ENCODE results near the gene NCOR1.

NCOR1 gene

DNA sequence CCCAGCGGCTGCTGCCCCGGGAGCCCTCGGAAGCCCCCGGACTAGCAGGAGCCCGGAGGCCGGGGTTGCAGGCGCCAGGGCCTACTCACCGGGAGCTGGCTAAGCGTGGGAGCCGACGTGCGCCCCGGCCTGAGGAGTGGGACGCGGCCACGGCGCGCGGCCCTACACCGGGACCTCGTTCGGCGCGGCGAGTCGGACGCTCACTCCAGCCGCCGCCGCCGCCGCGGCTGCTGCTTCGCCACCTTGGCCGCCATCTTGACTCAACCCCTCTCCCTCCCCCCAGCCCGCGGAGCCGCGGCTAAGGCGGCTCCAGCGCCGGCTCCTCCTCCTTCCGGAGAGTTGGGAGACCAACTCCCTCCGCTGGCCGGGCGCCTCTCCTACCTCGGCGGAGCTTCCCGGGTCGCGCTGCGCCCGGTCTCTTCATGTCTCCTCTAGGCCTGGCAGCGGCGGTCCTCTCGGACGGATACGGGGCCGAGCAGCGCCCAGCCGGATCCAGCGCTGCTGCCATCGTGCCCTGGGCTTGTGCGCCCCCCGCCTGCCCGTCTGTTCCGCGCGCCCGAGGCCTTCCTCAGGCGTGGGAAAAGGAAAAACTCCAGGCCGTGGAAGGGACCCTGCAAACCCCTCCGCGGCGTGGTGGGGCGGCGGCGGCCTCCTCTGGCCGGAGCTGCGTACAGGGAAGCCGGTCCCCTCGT lies at the start of gene NCOR1:
Gene NCOR1 (minus strand): TSS at position 262 of the 692 bp plus-strand sequence. CDS start 20,965 bp downstream, outside the sequence.
- in situ Hi-C loops (cut with HindIII; ENCODE audit: low sequenced_read_pairs), result no loop called here
- peak; percentile 96 for DNase-seq (ENCODE audit: low read depth, low spot score)
- peak within 1 kb of the TSS; percentile 90 for H3K4me3 ChIP-seq (ENCODE audit: low read depth, low read length)
- TF ChIP-seq, protein P1, sequence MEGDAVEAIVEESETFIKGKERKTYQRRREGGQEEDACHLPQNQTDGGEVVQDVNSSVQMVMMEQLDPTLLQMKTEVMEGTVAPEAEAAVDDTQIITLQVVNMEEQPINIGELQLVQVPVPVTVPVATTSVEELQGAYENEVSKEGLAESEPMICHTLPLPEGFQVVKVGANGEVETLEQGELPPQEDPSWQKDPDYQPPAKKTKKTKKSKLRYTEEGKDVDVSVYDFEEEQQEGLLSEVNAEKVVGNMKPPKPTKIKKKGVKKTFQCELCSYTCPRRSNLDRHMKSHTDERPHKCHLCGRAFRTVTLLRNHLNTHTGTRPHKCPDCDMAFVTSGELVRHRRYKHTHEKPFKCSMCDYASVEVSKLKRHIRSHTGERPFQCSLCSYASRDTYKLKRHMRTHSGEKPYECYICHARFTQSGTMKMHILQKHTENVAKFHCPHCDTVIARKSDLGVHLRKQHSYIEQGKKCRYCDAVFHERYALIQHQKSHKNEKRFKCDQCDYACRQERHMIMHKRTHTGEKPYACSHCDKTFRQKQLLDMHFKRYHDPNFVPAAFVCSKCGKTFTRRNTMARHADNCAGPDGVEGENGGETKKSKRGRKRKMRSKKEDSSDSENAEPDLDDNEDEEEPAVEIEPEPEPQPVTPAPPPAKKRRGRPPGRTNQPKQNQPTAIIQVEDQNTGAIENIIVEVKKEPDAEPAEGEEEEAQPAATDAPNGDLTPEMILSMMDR (IDR thresholded peaks at IDR 0.05; ENCODE audit: low read depth, low read length), result peak; percentile 44

DNA sequence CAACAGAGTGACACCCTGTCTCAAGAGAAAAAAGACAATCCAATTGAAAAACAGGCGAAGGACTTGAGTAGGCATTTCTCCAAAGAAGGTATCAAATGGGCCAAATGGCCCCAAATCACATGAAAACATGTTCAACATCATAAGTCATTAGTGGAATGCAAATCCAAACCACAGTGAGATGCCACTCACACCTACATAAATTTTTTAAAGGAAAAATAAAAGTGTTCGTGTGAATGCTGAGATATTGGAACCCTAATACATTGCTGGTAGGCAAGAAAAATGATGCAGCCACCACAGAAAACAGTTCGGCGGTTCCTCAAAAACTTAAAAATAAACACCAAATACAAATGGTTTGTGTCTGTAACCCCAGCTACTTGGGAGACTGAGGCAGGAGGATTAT lies 46.9 kb upstream of the NCOR1 start:
- in situ Hi-C loops (cut with HindIII; ENCODE audit: low sequenced_read_pairs), result no loop called here

DNA sequence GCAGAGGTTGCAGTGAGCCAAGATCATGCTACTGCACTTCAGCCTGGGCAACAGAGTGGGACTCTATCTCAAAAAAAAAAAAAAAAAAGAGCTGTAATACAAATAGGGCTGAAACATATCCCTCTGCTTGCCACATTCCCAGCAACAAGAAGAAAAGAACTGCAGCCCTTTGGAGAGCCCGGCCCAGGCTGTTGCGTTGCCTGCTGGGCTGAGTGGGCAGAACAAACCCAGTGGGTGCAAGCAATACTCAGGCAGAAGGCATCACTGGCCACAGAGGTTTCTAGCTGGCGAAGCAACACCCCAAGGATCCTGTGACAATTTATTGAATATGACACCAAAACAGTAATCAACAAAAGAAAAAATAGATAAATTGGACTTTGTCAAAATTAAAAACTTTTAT lies 45.7 kb upstream of the NCOR1 start:
- DNase-seq (ENCODE audit: low read depth, low spot score), result no peak
- H3K4me3 ChIP-seq (ENCODE audit: low read depth, low read length), result no peak overlapping the region
- in situ Hi-C loops (cut with HindIII; ENCODE audit: low sequenced_read_pairs), result no loop called here
- TF ChIP-seq, protein P1 (IDR thresholded peaks at IDR 0.05; ENCODE audit: low read depth, low read length), result no peak

More for the DNA sequence above, 46.9 kb upstream of the NCOR1 start:
- TF ChIP-seq, protein P1 (IDR thresholded peaks at IDR 0.05; ENCODE audit: low read depth, low read length), result no peak
- DNase-seq (ENCODE audit: low read depth, low spot score), result no peak
- H3K4me3 ChIP-seq (ENCODE audit: low read depth, low read length), result no peak overlapping the region

DNA sequence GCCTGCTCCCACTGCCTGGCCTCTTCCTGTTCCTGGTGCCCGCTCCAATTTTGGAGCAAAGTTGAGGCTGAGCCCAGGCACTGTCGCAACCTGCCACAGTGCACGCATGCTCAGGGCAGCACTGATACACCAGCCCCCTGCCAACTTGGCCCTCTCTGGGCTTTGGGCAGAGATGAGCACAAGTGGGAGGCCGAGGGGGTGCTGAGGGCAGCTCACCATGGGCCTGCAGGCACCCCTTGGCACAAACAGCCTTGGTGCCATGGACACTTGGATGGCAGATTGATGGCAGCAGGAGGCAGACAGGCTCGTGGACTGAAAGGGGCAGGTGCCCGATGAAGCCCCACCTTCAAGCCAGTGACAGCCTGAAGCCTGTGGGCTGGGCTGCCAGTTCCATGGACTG lies 44.6 kb upstream of the NCOR1 start:
- no peak overlapping the region for H3K4me3 ChIP-seq (ENCODE audit: low read depth, low read length)
- TF ChIP-seq, protein P1 (IDR thresholded peaks at IDR 0.05; ENCODE audit: low read depth, low read length), result no peak
- no peak for DNase-seq (ENCODE audit: low read depth, low spot score)
- in situ Hi-C loops (cut with HindIII; ENCODE audit: low sequenced_read_pairs), result no loop called here

DNA sequence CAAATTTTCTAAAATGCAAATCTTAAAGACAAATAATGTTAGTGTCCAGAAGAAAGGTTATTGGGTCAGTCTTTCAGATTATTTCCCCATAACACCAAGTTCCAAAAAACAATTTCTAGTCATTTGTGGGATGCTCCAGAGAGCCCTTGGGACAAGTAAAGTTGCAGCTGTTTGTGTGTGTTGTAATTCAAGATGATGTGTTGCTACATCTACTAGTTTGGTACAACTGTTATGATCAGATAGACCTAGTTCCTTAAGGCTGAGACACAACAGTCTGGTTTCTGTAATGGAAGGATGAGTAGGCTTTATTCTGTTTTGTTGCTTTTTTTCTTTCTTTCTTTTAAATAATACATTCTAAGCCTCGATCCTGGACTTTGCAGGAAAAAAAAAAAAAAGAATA lies 43.6 kb upstream of the NCOR1 start:
- no peak for DNase-seq (ENCODE audit: low read depth, low spot score)
- in situ Hi-C loops (cut with HindIII; ENCODE audit: low sequenced_read_pairs), result no loop called here
- no peak overlapping the region for H3K4me3 ChIP-seq (ENCODE audit: low read depth, low read length)
- TF ChIP-seq, protein P1 (IDR thresholded peaks at IDR 0.05; ENCODE audit: low read depth, low read length), result no peak

DNA sequence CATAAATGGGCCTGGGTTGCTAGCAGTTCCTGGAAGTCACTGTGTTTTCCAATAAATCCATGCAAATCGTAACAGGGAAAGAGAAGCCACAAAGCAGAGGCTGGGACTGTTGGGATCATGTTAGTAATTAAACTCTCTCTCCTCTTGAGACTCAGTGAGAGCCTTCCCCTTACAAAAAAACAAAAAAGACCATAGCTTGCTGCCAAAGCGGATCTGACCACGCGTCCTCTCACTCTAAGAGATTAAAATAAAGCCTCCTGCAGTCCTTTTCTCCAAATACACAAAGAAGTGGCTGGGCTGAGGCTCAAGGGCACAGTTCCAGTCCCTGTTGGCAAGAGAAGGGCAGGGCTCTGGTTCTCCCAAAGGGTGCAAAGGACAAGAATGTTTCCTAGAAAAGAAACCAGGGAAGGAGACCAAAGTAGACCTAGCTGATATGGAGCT lies 40.2 kb upstream of the NCOR1 start:
- peak overlapping the region; percentile 8 for H3K4me3 ChIP-seq (ENCODE audit: low read depth, low read length)
- in situ Hi-C loops (cut with HindIII; ENCODE audit: low sequenced_read_pairs), result no loop called here
- TF ChIP-seq, protein P1 (IDR thresholded peaks at IDR 0.05; ENCODE audit: low read depth, low read length), result no peak
- peak; percentile 57 for DNase-seq (ENCODE audit: low read depth, low spot score)

All from astrocyte of the spinal cord (primary cell).